Ectodermal cell (in vitro differentiated cells): Measurements from ENCODE around the gene VPS25.

Source experiments
- H3K27ac ChIP-seq: 2 replicates; pipeline ENCODE4 v1.7.0; 2013; ENCODE audit warnings: mild to moderate bottlenecking, low read depth, low read length; ENCODE audit not compliant: insufficient read depth, poor library complexity, severe bottlenecking
- H3K27me3 ChIP-seq: 2 replicates; pipeline ENCODE4 v1.7.0; 2013; ENCODE audit warnings: mild to moderate bottlenecking, low read length; ENCODE audit not compliant: insufficient read depth, control insufficient read depth, poor library complexity, severe bottlenecking
- H3K36me3 ChIP-seq: one replicate; pipeline ENCODE4 v1.7.0; 2013; ENCODE audit warnings: low read length; ENCODE audit not compliant: control insufficient read depth, insufficient read depth
- H3K4me1 ChIP-seq: one replicate; pipeline ENCODE4 v1.7.0; 2013; ENCODE audit warnings: low read length; ENCODE audit not compliant: control insufficient read depth, insufficient read depth
- H3K4me3 ChIP-seq: 2 replicates; pipeline ENCODE4 v1.7.0; 2013; ENCODE audit warnings: low read depth, low read length, control low read depth; ENCODE audit not compliant: insufficient read depth
- H3K9me3 ChIP-seq: 2 replicates; pipeline ENCODE4 v1.7.0; 2013; ENCODE audit warnings: mild to moderate bottlenecking, low read length, moderate library complexity; ENCODE audit not compliant: control insufficient read depth
- WGBS, 2 experiments: methylation state at CpG; one replicate each; pipeline ENCODE4 v1.1.7; 2013; ENCODE audit warnings: missing lambda C conversion rate in 2 of 2; 5-methylcytosine and 5-hydroxymethylcytosine counted together

The VPS25 gene

GRCh38 chr17:42814633-42815399 is 41.6 kb downstream of the VPS25 start:
- Histone ChIP-seq H3K4me1 (no peaks in the 10 kb centered on the region), H3K27ac (no peak overlapping the region), H3K27me3 (no peaks in the 10 kb centered on the region), H3K9me3 (no peaks in the 10 kb centered on the region), H3K4me3 (no peak overlapping the region), H3K36me3 (peaks cover 43% of the 10 kb centered on the region)
- WGBS, 2 experiments: 92 to 93% methylated on average over 8 of the region's 8 CpGs

DNA sequence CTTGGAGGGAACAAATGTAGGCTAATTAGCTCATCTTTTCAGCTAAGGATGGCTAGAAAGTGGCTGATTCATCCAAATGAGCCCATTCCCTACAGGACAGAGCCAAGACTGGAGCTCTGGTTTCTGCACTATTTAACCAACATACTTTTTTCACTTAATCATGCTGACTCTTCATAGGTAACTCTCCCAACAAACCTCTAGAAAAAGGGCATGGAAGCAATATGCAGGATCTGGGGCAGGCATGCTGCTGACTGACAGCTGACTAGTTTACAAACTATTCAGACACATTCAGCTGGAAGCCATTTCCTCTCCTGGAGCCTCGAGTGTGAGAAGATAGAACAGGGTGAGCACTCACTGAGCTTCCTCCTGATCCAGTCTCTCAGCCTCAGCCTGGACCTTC is 44.6 kb downstream of the VPS25 start:
- Histone ChIP-seq H3K4me3 (no peak overlapping the region), H3K36me3 (peaks cover 40% of the 10 kb centered on the region), H3K27me3 (no peaks in the 10 kb centered on the region), H3K9me3 (no peaks in the 10 kb centered on the region), H3K4me1 (no peaks in the 10 kb centered on the region), H3K27ac (no peak overlapping the region)
- WGBS, 2 experiments: 97% methylated on average over 1 of the region's 1 CpG

GRCh38 chr17:42818379-42818778 is 45.1 kb downstream of the VPS25 start:
- Histone ChIP-seq H3K27ac (no peak overlapping the region), H3K4me3 (no peak overlapping the region), H3K27me3 (no peaks in the 10 kb centered on the region), H3K36me3 (peaks cover 40% of the 10 kb centered on the region), H3K4me1 (peaks cover 4% of the 10 kb centered on the region), H3K9me3 (no peaks in the 10 kb centered on the region)
- 90 to 97% methylated on average over 5 of the region's 5 CpGs for WGBS, 2 experiments

DNA sequence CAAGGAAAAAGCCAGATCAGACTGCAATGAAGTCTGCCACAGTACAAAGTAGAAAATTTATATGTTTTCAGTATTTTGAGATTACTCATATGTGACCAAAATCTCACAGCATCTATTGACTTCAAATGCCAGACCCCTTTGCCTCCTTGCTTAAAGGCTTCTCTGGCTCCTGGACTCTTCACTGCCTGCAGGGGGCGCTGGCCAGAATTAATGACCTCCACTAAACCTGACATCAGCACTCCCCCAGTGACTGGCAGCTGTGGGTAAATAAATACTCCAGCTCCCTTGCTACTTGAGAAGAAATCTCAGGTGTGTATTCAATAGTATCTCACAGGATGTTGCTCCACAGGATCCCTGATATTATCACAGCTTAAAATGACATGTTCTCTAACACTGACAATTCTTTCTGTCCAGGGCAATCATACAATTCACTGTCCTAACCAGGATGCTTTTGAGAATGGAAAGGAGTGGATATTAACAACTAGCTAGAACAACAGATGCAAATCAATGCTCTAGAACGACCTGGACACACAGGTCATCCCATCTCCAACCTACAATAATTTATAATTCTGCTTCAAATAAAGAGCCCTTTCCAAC is 46.8 kb downstream of the VPS25 start:
- Histone ChIP-seq H3K4me1 (peaks cover 5% of the 10 kb centered on the region), H3K27ac (no peak overlapping the region), H3K27me3 (no peaks in the 10 kb centered on the region), H3K36me3 (peaks cover 29% of the 10 kb centered on the region), H3K9me3 (no peaks in the 10 kb centered on the region), H3K4me3 (no peak overlapping the region)
- 21 to 23% methylated on average over 1 to 2 of the region's 2 CpGs for WGBS, 2 experiments

- Histone ChIP-seq H3K36me3 (peaks cover 29% of the 10 kb centered on the region), H3K27me3 (no peaks in the 10 kb centered on the region), H3K9me3 (no peaks in the 10 kb centered on the region), H3K4me3 (no peak overlapping the region), H3K27ac (no peak overlapping the region), H3K4me1 (peaks cover 5% of the 10 kb centered on the region)
- 88 to 97% methylated on average over 7 of the region's 7 CpGs for WGBS, 2 experiments
These were observed 47.9 kb downstream of the VPS25 start for GRCh38 chr17:42821176-42821575.

GRCh38 chr17:42827472-42827871 is 54.2 kb downstream of the VPS25 start:
- H3K9me3 ChIP-seq: no peaks in the 10 kb centered on the region
- no peak overlapping the region for H3K27ac ChIP-seq
- peaks cover 13% of the 10 kb centered on the region for H3K27me3 ChIP-seq
- H3K4me1 ChIP-seq: peaks cover 9% of the 10 kb centered on the region
- H3K4me3 ChIP-seq: no peak overlapping the region
- WGBS, 2 experiments: 100% methylated on average over 1 of the region's 1 CpG; no CpG with 5 or more reads in 1 of the 2 experiments
- H3K36me3 ChIP-seq: no peaks in the 10 kb centered on the region
